GM12878 (cell line): ENCODE results near the gene CLIP3. TPM values are rescaled to one million over a fixed set of nuclear protein-coding genes. Genes with fewer than 3 reads are reported as not detected.

Source experiments
- BCL3 ChIP-seq: IDR thresholded peaks from 2 replicates; pipeline ENCODE4 v1.6.1; 2011; ENCODE audit warnings: borderline replicate concordance, low read depth, mild to moderate bottlenecking, moderate library complexity, low read length; ENCODE audit not compliant: insufficient read depth, poor library complexity, severe bottlenecking
- CREB1 ChIP-seq: IDR thresholded peaks from 2 replicates; pipeline ENCODE4 v1.6.1; 2012; ENCODE audit warnings: low read depth, mild to moderate bottlenecking, inconsistent platforms
- E2F4 ChIP-seq: IDR thresholded peaks from 2 replicates; pipeline ENCODE4 v1.6.1; 2012; ENCODE audit warnings: low read depth, low read length, improper control_type of control experiment
- JUNB ChIP-seq: IDR thresholded peaks from 2 replicates; pipeline ENCODE4 v1.6.1; 2016; ENCODE audit warnings: antibody characterized with exemption, mild to moderate bottlenecking
- MLLT1 ChIP-seq: fragments of 450-650 bp; IDR thresholded peaks from 2 replicates; pipeline ENCODE4 v1.6.1; 2016; ENCODE audit warnings: mild to moderate bottlenecking
- PBX3 ChIP-seq: IDR thresholded peaks from 2 replicates; pipeline ENCODE4 v1.6.1; 2011; ENCODE audit warnings: mild to moderate bottlenecking, low read depth, low read length, moderate library complexity; ENCODE audit not compliant: insufficient replicate concordance
- TBL1XR1 ChIP-seq: IDR thresholded peaks from 2 replicates; pipeline ENCODE4 v1.6.1; 2012; ENCODE audit warnings: low read depth, low read length, improper control_type of control experiment
- TCF12 ChIP-seq: IDR thresholded peaks from 2 replicates; pipeline ENCODE4 v1.6.1; 2011; ENCODE audit warnings: low read depth, mild to moderate bottlenecking, low read length
- TCF7 ChIP-seq: IDR thresholded peaks from 2 replicates; pipeline ENCODE4 v1.6.1; 2014; ENCODE audit warnings: antibody characterized with exemption, borderline replicate concordance
- ZNF384 ChIP-seq: IDR thresholded peaks from 2 replicates; pipeline ENCODE4 v1.6.1; 2012; ENCODE audit warnings: low read depth, mild to moderate bottlenecking, low read length, improper control_type of control experiment, borderline replicate concordance
- polyA plus RNA-seq, 11 experiments: library from polyadenylated mRNA; depleted of rRNA in 4 of 11; unstranded in 6 of 11; stranded (reverse) in 5 of 11; fragments of >200 nt; fragmentation: Nextera tagmentation in 4 of 11; fragmentation: Illumina TruSeq in 1 of 11; extraction: Ambion mirVana in 4 of 11; extraction: Trizol in 1 of 11; gene quantifications; 1 replicate in 1 of 11; 2 replicates in 10 of 11; pipeline versions ENCODE4 v1.2.1 to v1.2.3, GENCODE V29; 2011 to 2016; ENCODE audit warnings: inconsistent platforms in 2 of 11, missing spikeins in 2 of 11, low read depth in 1 of 11
- total RNA-seq, 4 experiments: library from RNA; depleted of rRNA in 3 of 4; stranded (reverse); fragments of >200 nt in 3 of 4; fragmentation: Illumina TruSeq in 1 of 4; extraction: Trizol in 1 of 4; gene quantifications; 2 replicates each; pipeline versions ENCODE4 v1.2.1 to v1.2.3, GENCODE V29; 2013 to 2021

CLIP3 gene
- total and polyA plus RNA-seq, 10 of the 15 experiments (the other 5 are each of a cell fraction or from before 2014, with no cell fraction given), result 0.09 to 2.7 (median 0.45) TPM; not detected in 1

- TF ChIP-seq BCL3, result no peak
- no peak for TF ChIP-seq TBL1XR1
- TF ChIP-seq TCF7, result no peak
- TF ChIP-seq CREB1, result no peak
- no peak for TF ChIP-seq JUNB
- TF ChIP-seq E2F4, result no peak
- TF ChIP-seq PBX3, result no peak
- no peak for TF ChIP-seq ZNF384
- no peak for TF ChIP-seq TCF12
- no peak for TF ChIP-seq MLLT1
Measured at GRCh38 chr19:36046443-36047050, 13.9 kb upstream of the CLIP3 start (continued).
